ENCODE data around the gene PMPCA. TPM values are rescaled to one million over a fixed set of nuclear protein-coding genes. Genes with fewer than 3 reads are reported as not detected.

Gene PMPCA
- total and polyA plus RNA-seq, 2 of the 13 experiments (the other 11 are each of a cell fraction or from before 2014, with no cell fraction given) = 70.2 to 88.4 TPM

- CTCF ChIA-PET (ENCODE audit: low intra/inter-chr PET ratio, low total read pairs) = interaction anchor here (1.1 to 3.1 kb wide), 4 partner anchors 10 to 34 kb away, joined by 3 to 18 read pairs (median 4); partner anchors contain the start of gene DNLZ
- DNase-seq (ENCODE audit: low spot score) (peak; percentile 66), FAIRE-seq (peak; percentile 53), ATAC-seq (peak; percentile 83)
- POLR2A ChIA-PET = interaction anchor here (1.1 to 4.0 kb wide), 5 partner anchors 10 to 39 kb away, joined by 3 to 38 read pairs (median 4); partner anchors contain the start of gene DNLZ
- WGBS (ENCODE audit: low lambda C conversion rate) = 8% methylated on average over 5 of the region's 27 CpGs
- H3K4me2 ChIP-seq (ENCODE audit: low read depth, low read length) = peak within 1 kb of the TSS; percentile 98
- peak within 1 kb of the TSS; percentile 76 for H3K9ac ChIP-seq (ENCODE audit: insufficient read depth, low read depth, low read length)
- no peaks in the 10 kb centered on the region for H3K79me2 ChIP-seq (ENCODE audit: insufficient read depth, low read length)
- BruUV-seq (replicated peaks) = no TSS peak
- H3K4me3 ChIP-seq (replicated peaks in 1 of 3; ENCODE audit: insufficient read depth in 1 of 3, low read depth in 2 of 3, low read length in 3 of 3) = peak within 1 kb of the TSS; percentile 68 to 85 (median 72)
- H3K9me3 ChIP-seq (ENCODE audit: low read length) = no peaks in the 10 kb centered on the region
- in situ Hi-C loops (cut with HindIII; ENCODE audit: extremely low pct_ligation_motif_present, low pct_unique_long_range_greater_than_20kb) = no loop called here
- H3K27ac ChIP-seq (ENCODE audit: extremely low read length, insufficient read depth, low read length) = peak within 1 kb of the TSS; percentile 50
- H3K27me3 ChIP-seq (ENCODE audit: control insufficient read depth in 1 of 2, insufficient read depth in 2 of 2, low read length in 2 of 2) = no peaks in the 10 kb centered on the region; a peak in 1 of 5 replicates
- H4K20me1 ChIP-seq (ENCODE audit: insufficient read depth, low read length) = no peaks in the 10 kb centered on the region
- intact Hi-C loops (cut with micrococcal nuclease; ENCODE audit: unreplicated experiment) = loop anchor here (2.0 to 5.0 kb wide), 2 partner anchors 36 to 61 kb away; no protein-coding TSS in a partner anchor
- H3K4me1 ChIP-seq (ENCODE audit: insufficient read depth, low read length) = peaks cover 22% of the 10 kb centered on the region
- H2AFZ ChIP-seq (ENCODE audit: low read length) = peak within 1 kb of the TSS; percentile 37
- peaks cover 0 to 2% of the 10 kb centered on the region in 2 experiments; a peak in 1 of 5 replicates for H3K36me3 ChIP-seq (replicated peaks in 1 of 2; ENCODE audit: control insufficient read depth in 1 of 2, insufficient read depth in 2 of 2, low read length in 2 of 2)
- TF ChIP-seq ZNF788 (CRISPR knock-in tag; IDR thresholded peaks at IDR 0.05; ENCODE audit: borderline replicate concordance) = no peak
- TF ChIP-seq RCOR2 (CRISPR knock-in tag; IDR thresholded peaks at IDR 0.05) = no peak
- no peak for TF ChIP-seq DNMT3B (CRISPR knock-in tag; conservative IDR thresholded peaks at IDR 0.05)
- TF ChIP-seq AKNA (CRISPR knock-in tag; IDR thresholded peaks at IDR 0.05; ENCODE audit: borderline replicate concordance) = no peak
- TF ChIP-seq ZGPAT (CRISPR knock-in tag; IDR thresholded peaks at IDR 0.05) = no peak
- no peak for TF ChIP-seq ZNF18 (CRISPR knock-in tag; IDR thresholded peaks at IDR 0.05; ENCODE audit: insufficient replicate concordance)
- TF ChIP-seq PLSCR1 (CRISPR knock-in tag; IDR thresholded peaks at IDR 0.05; ENCODE audit: borderline replicate concordance) = no peak
- no peak for TF ChIP-seq ZBTB2 (CRISPR knock-in tag; IDR thresholded peaks at IDR 0.05; ENCODE audit: low read depth)
- no peak for TF ChIP-seq MED13 (CRISPR knock-in tag; IDR thresholded peaks at IDR 0.05)
- TF ChIP-seq ZNF446 (CRISPR knock-in tag; IDR thresholded peaks at IDR 0.05) = no peak
- no peak for TF ChIP-seq ZNF672 (CRISPR knock-in tag; IDR thresholded peaks at IDR 0.05)
Measured at GRCh38 chr9:136373300-136374182, 36.9 kb upstream of the PMPCA start, which contains the start of gene CARD9. TSS of gene CARD9 (minus strand) at chr9:136373669. CDS start at chr9:136372078, 1,591 bp downstream.

Measured in HepG2 (cell line).